Gastrocnemius medialis (tissue), 4 donors: ENCODE data around the gene GFPT1.

ENCODE experiments used
- CTCF ChIP-seq, 5 experiments: fragments of 450-650 bp in 3 of 5; fragments of 200-600 bp in 2 of 5; sonication (generic) in 2 of 5; IDR thresholded peaks in 4 of 5; conservative IDR thresholded peaks in 1 of 5; 1 replicate in 4 of 5; 2 replicates in 1 of 5; pipeline ENCODE4 v1.5.1; 2016 to 2019; ENCODE audit warnings: antibody characterized with exemption in 5 of 5, mild to moderate bottlenecking in 3 of 5, moderate library complexity in 3 of 5
- POLR2A ChIP-seq, 2 donors: fragments of 450-650 bp; IDR thresholded peaks; one replicate each; pipeline ENCODE4 v1.6.1; 2017; ENCODE audit warnings: antibody characterized with exemption in 2 of 2, mild to moderate bottlenecking in 2 of 2, moderate library complexity in 2 of 2

GRCh38 chr2:69356471-69356870 lies 30.6 kb downstream of the GFPT1 start:
- TF ChIP-seq POLR2A (IDR thresholded peaks at IDR 0.05): no peak
- no peak for TF ChIP-seq CTCF (IDR thresholded peaks at IDR 0.05 in 4 of 5, conservative IDR thresholded peaks at IDR 0.05 in 1 of 5)
